Progenitor cell of endocrine pancreas (in vitro differentiated cells): Measurements from ENCODE around the gene BICDL2. TPM values are rescaled to one million over a fixed set of nuclear protein-coding genes. Genes with fewer than 3 reads are reported as not detected.
"Not testable (repeated sequence)": the region's sequence is repeated elsewhere in the genome, so short reads cannot be mapped to it uniquely, and the experiment has no call there.

Experiments
- DNase-seq: peaks from one replicate; pipeline ENCODE4 v3.0.0; 2021; ENCODE audit warnings: low spot score; ENCODE audit not compliant: unreplicated experiment
- H3K27ac Mint-ChIP-seq: 2 replicates; pipeline ENCODE4 v1.8.0; 2021; ENCODE audit warnings: mild to moderate bottlenecking, moderate library complexity, mixed read lengths
- H3K27me3 Mint-ChIP-seq: 2 replicates; pipeline ENCODE4 v1.8.0; 2021; ENCODE audit warnings: mixed read lengths
- H3K36me3 Mint-ChIP-seq: 2 replicates; pipeline ENCODE4 v1.8.0; 2022; ENCODE audit warnings: mixed read lengths; ENCODE audit not compliant: insufficient read depth
- H3K4me1 Mint-ChIP-seq: 2 replicates; pipeline ENCODE4 v1.8.0; 2021; ENCODE audit warnings: low read depth, mixed read lengths
- H3K4me3 Mint-ChIP-seq: 2 replicates; pipeline ENCODE4 v1.8.0; 2021; ENCODE audit warnings: low read depth, mild to moderate bottlenecking, moderate library complexity, mixed read lengths
- H3K9me3 Mint-ChIP-seq: 2 replicates; pipeline ENCODE4 v1.8.0; 2021; ENCODE audit warnings: low read depth, mixed read lengths
- CTCF ChIP-seq: fragments of 200-600 bp; sonication (generic); IDR thresholded peaks from one replicate; pipeline ENCODE4 v1.5.0; 2021; ENCODE audit warnings: antibody characterized with exemption, mild to moderate bottlenecking; ENCODE audit not compliant: unreplicated experiment
- total RNA-seq: library from RNA; stranded (reverse); gene quantifications from 2 replicates; pipeline ENCODE4 v1.2.1, GENCODE V29; 2021

BICDL2 gene
- total RNA-seq, 1 donor from 2014 or later = 10.4 TPM

GRCh38 chr16:3059041-3059722 lies 22.4 kb upstream of the BICDL2 start:
- DNase-seq = peak; percentile 94
- H3K27ac Mint-ChIP-seq = peak overlapping the region; percentile 90
- peak; percentile 91 for TF ChIP-seq CTCF

GRCh38 chr16:3058139-3059030 lies 21.6 kb upstream of the BICDL2 start:
- H3K4me3 Mint-ChIP-seq = peak overlapping the region; percentile 80
- TF ChIP-seq CTCF = no peak
- peaks cover 11% of the 10 kb centered on the region for H3K36me3 Mint-ChIP-seq
- peak overlapping the region; percentile 64 for H3K27ac Mint-ChIP-seq
- peak; percentile 36 for DNase-seq
- H3K9me3 Mint-ChIP-seq = no peaks in the 10 kb centered on the region
- peaks cover 5% of the 10 kb centered on the region for H3K4me1 Mint-ChIP-seq
- peaks cover 28% of the 10 kb centered on the region for H3K27me3 Mint-ChIP-seq

More at GRCh38 chr16:3059041-3059722, 22.4 kb upstream of the BICDL2 start:
- H3K9me3 Mint-ChIP-seq = no peaks in the 10 kb centered on the region
- H3K4me1 Mint-ChIP-seq = peaks cover 5% of the 10 kb centered on the region
- H3K27me3 Mint-ChIP-seq = peaks cover 30% of the 10 kb centered on the region
- H3K4me3 Mint-ChIP-seq = peak overlapping the region; percentile 80
- peaks cover 5% of the 10 kb centered on the region for H3K36me3 Mint-ChIP-seq

- Mint-ChIP-seq H3K9me3 (no peaks in the 10 kb centered on the region), H3K4me1 (peaks cover 5% of the 10 kb centered on the region), H3K4me3 (peak overlapping the region; percentile 29), H3K27me3 (peaks cover 25% of the 10 kb centered on the region), H3K36me3 (peaks cover 11% of the 10 kb centered on the region), H3K27ac (no peak overlapping the region)
- no peak for TF ChIP-seq CTCF
- no peak for DNase-seq
These were observed 20.7 kb upstream of the BICDL2 start for GRCh38 chr16:3057181-3058138.

- H3K4me3 Mint-ChIP-seq = no peak overlapping the region
- H3K4me1 Mint-ChIP-seq = peaks cover 5% of the 10 kb centered on the region
- H3K27me3 Mint-ChIP-seq = peaks cover 24% of the 10 kb centered on the region
- DNase-seq = no peak
- H3K27ac Mint-ChIP-seq = no peak overlapping the region
- H3K36me3 Mint-ChIP-seq = peaks cover 13% of the 10 kb centered on the region
- no peaks in the 10 kb centered on the region for H3K9me3 Mint-ChIP-seq
- TF ChIP-seq CTCF = no peak
These were observed 19.8 kb upstream of the BICDL2 start for GRCh38 chr16:3056336-3057180.

- H3K9me3 Mint-ChIP-seq, DNase-seq, H3K4me3 Mint-ChIP-seq, H3K27ac Mint-ChIP-seq: not testable (repeated sequence)
- Mint-ChIP-seq H3K27me3 (peaks cover 27% of the 10 kb centered on the region), H3K4me1 (peaks cover 12% of the 10 kb centered on the region), H3K36me3 (peaks cover 13% of the 10 kb centered on the region)
These were observed 19.0 kb upstream of the BICDL2 start for GRCh38 chr16:3055734-3056115.
